ENCODE results near the gene STK17B.
A peak's percentile ranks its signal among the peaks of the same experiment; 100 is the strongest.
"Not testable (repeated sequence)": the region's sequence is repeated elsewhere in the genome, so short reads cannot be mapped to it uniquely, and the experiment has no call there.

STK17B gene

GRCh38 chr2:196113061-196113974, 58.1 kb downstream of the STK17B start:
- DNase-seq (ENCODE audit: low read depth in 2 of 3, low spot score in 2 of 3) = no peak

- no peak for DNase-seq (ENCODE audit: low read depth in 2 of 3, low spot score in 2 of 3)
Measured at GRCh38 chr2:196112418-196113034, 58.9 kb downstream of the STK17B start.

- DNase-seq (ENCODE audit: low read depth in 2 of 3, low spot score in 2 of 3) = no peak
Measured at GRCh38 chr2:196108604-196109003, 62.8 kb downstream of the STK17B start.

- no peak for DNase-seq (ENCODE audit: low read depth in 2 of 3, low spot score in 2 of 3)
Measured at GRCh38 chr2:196105951-196106350, 65.4 kb downstream of the STK17B start.

- DNase-seq (ENCODE audit: low read depth in 2 of 3, low spot score in 2 of 3) = no peak
Measured at GRCh38 chr2:196104066-196104465, 67.3 kb downstream of the STK17B start.

GRCh38 chr2:196103626-196104025, 67.8 kb downstream of the STK17B start:
- DNase-seq (ENCODE audit: low read depth in 2 of 3, low spot score in 2 of 3) = no peak

- DNase-seq (ENCODE audit: low read depth in 2 of 3, low spot score in 2 of 3) = peak in 2 of 3 experiments; percentile 10 to 13
Measured at GRCh38 chr2:196101325-196101991, 69.9 kb downstream of the STK17B start.

GRCh38 chr2:196099916-196100315, 71.5 kb downstream of the STK17B start:
- no peak for DNase-seq (ENCODE audit: low read depth in 2 of 3, low spot score in 2 of 3)

GRCh38 chr2:196097864-196098660, 73.3 kb downstream of the STK17B start:
- no peak for DNase-seq (ENCODE audit: low read depth in 2 of 3, low spot score in 2 of 3)

GRCh38 chr2:196096982-196097745, 74.2 kb downstream of the STK17B start:
- no peak for DNase-seq (ENCODE audit: low read depth in 2 of 3, low spot score in 2 of 3)

GRCh38 chr2:196096264-196096663, 75.1 kb downstream of the STK17B start:
- no peak for DNase-seq (ENCODE audit: low read depth in 2 of 3, low spot score in 2 of 3)

- not testable (repeated sequence) for DNase-seq (ENCODE audit: low read depth in 2 of 3, low spot score in 2 of 3)
Measured at GRCh38 chr2:196089448-196089847, 81.9 kb downstream of the STK17B start.

GRCh38 chr2:196088203-196088602, 83.2 kb downstream of the STK17B start:
- no peak for DNase-seq (ENCODE audit: low read depth in 2 of 3, low spot score in 2 of 3)

- no peak for DNase-seq (ENCODE audit: low read depth in 2 of 3, low spot score in 2 of 3)
Measured at GRCh38 chr2:196086517-196087368, 84.6 kb downstream of the STK17B start.

- no peak for DNase-seq (ENCODE audit: low read depth in 2 of 3, low spot score in 2 of 3)
Measured at GRCh38 chr2:196083601-196084000, 87.8 kb downstream of the STK17B start.

Data from activated CD8-positive, alpha-beta memory T cell treated with anti-CD3 and anti-CD28 coated beads for 48 hours (primary cell).